Measurements from ENCODE around the gene ADGRL2. TPM values are rescaled to one million over a fixed set of nuclear protein-coding genes. Genes with fewer than 3 reads are reported as not detected.
A peak's percentile ranks its signal among the peaks of the same experiment; 100 is the strongest.

ADGRL2 gene
- total RNA-seq, 1 donor from 2014 or later: 117 TPM

DNA sequence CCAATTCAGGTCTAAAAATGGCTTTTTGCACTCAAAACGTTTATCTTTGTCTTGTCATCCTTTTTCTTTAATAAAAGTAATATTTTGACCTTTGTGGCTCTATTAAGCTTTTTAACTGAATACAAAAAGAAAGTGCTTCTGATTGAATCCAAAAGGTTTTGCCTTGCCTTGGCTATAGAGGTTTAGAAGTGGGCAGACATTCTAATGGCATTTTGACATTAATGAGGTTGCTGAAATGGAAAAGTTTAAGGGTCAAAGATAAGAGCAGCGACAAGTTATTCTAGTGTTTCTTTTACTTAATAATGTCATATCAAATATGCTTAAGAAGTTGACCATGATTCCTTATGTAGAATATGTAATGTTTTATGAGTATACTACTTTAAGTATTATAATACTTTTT, 120.2 kb downstream of the ADGRL2 start:
- no peak for DNase-seq

- DNase-seq: no peak
These were observed 120.6 kb downstream of the ADGRL2 start for GRCh38 chr1:81921344-81921743.

DNA sequence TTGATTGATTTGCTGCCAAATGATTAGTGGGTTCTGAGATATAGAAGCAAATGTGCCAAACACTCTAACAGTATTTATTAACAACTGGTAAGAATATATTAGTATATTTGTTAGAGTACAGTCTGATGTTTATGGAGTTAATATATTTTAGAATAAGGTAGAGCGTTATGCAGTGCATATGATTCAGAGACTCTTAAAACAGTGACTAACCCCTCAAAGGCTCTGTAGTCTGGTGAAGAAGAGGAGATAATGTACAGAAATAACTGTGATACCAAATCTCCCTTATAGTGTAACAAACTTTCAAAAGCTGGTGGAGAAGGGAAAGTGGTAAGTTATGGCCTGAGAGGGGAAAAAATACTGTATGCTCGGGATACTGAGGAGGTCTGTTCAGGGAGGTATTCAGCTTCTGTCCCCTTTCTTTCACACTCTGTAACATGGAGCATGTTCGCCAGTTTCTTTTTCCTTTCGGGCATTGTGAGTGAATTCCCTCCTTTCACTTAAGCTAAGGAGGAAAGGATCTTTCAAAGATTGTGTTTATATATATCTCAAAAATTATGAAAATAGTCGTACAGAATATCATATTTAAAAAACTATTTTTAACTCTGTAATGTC, 121.2 kb downstream of the ADGRL2 start:
- DNase-seq: no peak

- peak; percentile 11 for DNase-seq
These were observed 122.2 kb downstream of the ADGRL2 start for GRCh38 chr1:81922955-81923354.

DNA sequence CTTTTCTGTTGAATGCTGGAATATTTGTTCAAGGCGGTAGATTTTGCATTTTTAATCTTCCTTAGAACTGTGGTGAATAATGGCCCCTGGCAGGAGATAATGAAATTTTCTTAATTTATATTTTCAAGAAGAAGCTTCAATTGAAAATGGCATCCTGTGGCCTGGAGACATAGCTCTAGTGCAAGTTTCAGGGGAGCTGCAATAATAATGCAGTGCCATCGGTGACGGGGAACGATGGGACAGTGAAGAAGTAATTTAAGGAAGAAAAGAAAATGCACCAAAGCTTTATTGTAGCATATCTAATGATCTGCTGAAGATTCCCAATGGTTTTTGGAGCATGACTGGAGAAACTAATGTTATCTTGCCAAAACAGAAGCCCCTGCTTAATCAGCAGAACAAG, 128.4 kb downstream of the ADGRL2 start:
- DNase-seq: no peak

DNA sequence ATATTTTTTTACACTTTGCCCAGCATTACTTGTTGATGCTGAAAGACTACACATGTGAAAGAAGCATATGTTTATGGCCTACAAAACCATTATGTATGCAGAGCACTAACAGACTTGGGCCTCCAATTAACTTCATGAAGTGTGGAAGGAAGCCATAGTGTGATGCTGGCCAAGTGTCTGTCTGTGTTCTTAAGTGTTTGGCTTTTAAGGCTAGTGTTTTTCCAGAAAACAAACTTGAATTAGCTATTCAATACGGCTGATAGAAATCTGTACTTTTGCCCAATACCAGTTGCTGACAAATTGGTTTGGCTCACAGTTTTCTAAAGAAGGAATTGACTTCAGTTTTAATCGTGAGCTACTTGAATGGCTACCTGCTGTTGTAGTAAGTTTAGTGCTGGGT, 136.1 kb downstream of the ADGRL2 start:
- DNase-seq: no peak

DNA sequence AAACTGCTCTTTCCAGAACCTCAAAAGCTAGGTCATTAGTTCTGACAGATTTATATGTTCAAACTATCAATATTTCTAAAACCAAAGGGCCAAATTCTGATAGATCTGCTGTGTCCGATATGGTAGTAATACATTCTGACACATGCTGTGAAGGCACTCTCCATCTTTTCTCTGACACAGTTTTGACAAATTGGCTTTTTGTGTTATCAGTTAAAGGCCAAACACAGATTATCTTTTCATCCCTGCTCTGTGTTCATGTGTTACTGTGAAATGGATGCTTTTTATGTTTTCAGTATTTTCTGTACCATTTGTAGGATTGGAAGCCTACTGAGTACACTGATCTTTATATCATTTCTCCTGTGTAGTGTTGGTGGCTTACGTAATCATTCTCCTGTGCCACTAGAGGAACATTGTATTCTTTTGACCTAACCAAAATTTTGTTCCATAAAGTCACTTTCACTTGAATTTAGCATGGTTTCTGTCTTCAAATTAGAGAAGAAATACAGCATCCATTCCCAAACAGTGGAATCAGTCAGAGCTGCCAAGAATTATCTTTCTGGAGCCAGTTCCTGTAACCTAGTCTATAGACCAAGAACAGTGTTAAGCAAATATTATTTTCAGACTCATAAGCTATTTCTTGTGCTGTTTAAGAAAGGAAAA, 137.2 kb downstream of the ADGRL2 start:
- no peak for DNase-seq

- no peak for DNase-seq
These were observed 147.8 kb downstream of the ADGRL2 start for GRCh38 chr1:81948495-81948894.

DNA sequence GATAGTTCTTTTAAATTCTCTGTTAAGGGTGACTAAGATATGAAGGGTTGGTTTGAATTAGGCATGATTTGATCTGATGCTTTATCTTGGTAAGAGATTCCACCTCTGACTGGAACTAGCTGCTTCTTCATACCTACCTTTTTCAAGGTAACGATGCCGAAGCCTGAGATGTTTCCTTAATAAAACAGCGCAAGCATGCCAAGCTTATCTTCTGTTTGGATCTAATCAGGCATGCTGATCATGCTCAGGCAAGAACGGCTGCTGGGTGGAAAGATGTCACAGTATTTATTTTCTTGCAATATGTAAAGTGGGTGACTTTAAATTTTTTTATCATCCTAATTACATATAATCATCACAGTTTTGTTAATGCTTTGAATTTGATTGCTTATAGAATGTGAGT, 148.7 kb downstream of the ADGRL2 start:
- no peak for DNase-seq

DNA sequence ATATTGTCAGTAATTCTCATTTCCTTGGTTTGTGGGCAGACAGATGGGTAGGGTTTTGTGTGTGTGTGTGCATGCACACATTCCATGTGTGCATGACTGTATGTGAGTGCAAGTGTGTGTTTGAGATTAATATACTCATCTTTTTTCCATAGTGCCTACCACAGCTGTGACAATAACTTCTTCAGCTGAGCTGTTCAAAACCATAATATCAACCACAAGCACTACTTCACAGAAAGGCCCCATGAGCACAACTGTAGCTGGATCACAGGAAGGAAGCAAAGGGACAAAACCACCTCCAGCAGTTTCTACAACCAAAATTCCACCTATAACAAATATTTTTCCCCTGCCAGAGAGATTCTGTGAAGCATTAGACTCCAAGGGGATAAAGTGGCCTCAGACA, 149.3 kb downstream of the ADGRL2 start:
- no peak for DNase-seq

DNA sequence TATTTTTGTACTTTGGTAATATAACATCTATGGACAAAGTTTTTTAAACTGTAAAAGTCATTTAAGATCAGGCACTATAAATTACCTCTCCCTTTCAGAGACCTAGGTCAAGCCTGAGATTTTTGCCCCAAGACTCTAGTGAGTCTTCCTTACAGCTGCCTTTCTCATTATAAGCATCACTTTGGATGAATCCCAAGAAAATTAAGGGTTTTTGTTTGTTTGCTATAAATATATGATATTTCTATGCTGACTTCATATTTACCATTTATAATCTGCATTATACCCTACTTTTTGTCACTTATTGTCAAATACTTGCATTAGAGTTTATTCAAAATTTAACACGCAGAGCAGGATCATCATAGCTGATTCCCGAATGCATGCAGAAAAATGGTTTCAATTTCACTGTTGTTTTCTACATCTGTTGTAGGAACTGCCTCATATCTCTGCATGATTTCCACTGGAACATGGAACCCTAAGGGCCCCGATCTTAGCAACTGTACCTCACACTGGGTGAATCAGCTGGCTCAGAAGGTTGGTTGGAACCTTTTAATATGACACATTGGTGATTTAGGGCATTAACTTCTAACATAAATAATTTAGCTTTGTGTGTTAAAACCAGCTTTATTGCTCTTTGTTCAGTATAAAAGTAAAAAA, 150.0 kb downstream of the ADGRL2 start:
- DNase-seq: no peak

DNA sequence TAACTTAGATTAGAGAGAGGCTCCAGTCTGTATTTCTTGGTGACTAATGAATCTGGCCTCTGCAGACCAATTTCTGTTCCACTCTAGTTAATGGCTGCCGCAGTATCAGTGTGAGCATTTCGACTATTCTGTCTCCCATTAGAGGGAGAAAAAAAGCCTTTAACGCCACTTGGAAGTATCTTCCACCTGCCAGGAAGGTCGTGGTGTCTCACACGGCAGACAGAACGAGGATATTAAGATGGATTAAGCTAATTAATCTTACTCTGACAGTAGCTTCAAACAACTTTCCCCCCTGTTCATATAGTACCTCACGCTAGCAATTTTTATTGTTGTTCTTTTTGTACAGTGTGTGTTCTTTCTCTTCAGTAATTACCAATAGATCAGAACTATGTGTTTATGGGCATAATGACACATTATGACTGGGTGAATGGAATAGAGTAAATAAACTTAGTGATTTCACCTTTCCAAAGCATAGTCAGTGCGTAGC, 153.8 kb downstream of the ADGRL2 start:
- no peak for DNase-seq

- DNase-seq: no peak
These were observed 167.2 kb downstream of the ADGRL2 start for GRCh38 chr1:81967951-81968350.

- no peak for DNase-seq
These were observed 169.7 kb downstream of the ADGRL2 start for GRCh38 chr1:81970416-81970815.

DNA sequence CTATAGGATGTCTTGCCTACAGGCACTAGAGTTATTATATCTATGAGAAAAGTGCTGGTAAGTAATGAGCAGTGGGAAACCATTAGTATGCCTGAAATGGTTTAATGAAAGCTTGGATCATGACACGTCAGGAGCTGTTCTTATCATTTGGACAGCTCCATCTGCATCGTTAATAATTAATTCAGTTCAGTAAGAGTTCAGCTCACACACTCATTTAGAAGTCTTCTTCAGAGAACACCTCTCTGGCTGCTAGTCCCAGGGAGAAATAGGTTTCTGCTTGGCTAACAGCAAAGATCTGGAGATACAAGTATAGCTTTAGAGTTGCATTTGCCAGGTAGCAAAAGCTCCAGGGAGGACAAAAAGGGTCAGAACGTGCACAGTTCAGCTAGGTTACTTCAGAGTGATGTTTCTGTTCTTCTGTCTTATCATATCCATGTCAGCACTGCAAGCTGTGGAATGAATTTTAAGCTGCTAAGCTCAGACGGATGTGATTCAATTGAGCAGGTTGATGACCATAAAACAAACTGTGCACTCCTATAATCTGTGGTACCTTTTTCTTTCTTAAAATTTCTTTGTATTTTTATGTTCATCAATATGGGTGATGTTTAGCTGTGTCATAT, 173.6 kb downstream of the ADGRL2 start:
- no peak for DNase-seq

DNA sequence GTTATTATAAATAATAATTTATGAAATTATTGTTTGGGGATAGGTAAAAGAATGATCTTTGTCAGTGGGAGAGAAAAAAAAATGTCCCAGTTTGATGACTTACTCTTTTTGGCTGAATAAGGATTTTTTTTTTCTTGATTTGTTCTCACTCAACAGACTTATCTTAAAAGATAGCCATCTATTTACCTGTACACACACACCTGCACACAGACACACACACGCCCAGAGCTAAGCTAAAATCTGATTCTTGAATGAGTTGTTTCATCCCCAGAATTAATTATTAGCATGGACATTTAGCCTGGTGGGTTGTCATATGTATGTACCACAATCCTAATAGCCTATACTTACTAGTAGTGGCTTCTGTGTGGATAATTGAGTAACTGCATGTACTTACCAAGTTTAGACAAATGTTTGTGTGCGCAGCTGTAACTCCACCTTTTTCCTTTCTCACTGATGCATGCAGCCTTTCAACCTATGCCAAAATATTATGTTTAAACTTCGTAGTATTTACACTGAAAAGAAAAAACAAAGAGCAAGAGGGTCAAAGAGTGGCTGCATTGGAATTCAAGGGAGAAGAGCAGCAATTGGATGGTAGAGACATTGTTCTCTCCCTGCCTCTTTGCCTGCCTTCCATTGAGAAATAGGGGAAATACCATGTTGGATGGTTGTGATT, 174.3 kb downstream of the ADGRL2 start:
- no peak for DNase-seq

DNA sequence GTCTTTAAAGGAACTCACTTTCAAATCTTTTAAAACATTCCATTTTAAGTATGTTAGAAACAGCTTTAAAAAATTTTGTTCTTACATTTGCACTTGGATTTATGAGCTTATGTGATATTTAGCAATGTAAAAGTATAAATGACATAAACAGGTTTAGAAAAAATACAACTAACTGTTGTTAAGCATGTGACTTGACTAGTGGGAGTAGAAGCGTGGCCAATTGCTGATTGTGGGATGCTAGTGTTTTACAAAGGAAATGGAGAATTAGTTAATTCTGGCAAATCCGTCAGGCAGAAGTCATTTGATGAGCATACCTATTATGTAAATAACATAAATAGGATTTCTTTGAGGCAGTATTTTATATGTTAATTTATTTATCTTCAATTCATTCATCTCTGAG, 175.8 kb downstream of the ADGRL2 start:
- no peak for DNase-seq

- peak; percentile 7 for DNase-seq
These were observed 178.2 kb downstream of the ADGRL2 start for GRCh38 chr1:81978945-81979344.

- DNase-seq: no peak
These were observed 181.8 kb downstream of the ADGRL2 start for GRCh38 chr1:81982523-81982922.

GRCh38 chr1:81989524-81989923, 188.8 kb downstream of the ADGRL2 start:
- no peak for DNase-seq

- no peak for DNase-seq
These were observed 189.5 kb downstream of the ADGRL2 start for GRCh38 chr1:81990241-81990640.

DNA sequence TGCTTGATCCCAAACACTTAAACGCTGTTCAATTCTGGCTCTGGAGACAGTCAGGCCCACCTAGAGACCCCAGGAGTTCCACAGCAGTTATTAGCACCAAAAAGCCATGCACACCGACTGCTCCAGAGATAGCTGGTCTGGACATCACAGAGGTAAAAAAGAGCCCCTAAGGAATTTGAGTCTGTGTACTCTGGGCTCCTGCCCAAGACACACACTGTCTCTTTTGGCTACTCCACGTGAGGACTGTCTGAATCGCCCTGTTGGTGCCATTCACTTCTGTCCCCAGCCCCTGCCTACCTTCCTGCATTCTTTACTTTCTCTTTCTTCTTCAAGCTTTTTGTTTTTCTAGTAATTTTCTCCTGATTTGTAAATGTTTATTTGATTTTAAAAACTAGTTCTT, 197.4 kb downstream of the ADGRL2 start:
- no peak for DNase-seq

- DNase-seq: no peak
These were observed 198.6 kb downstream of the ADGRL2 start for GRCh38 chr1:81999364-81999763.

Data from dermis blood vessel endothelial cell (primary cell).